ENCODE data around the gene RCHY1.

- no peak for TF ChIP-seq CTCF (IDR thresholded peaks at IDR 0.05)
- no peak for TF ChIP-seq POLR2A (IDR thresholded peaks at IDR 0.05)
Measured at GRCh38 chr4:75525910-75526309, 11.7 kb upstream of the RCHY1 start.
